H9 (cell line): ENCODE data around the gene PRKX. TPM values are rescaled to one million over a fixed set of nuclear protein-coding genes. Genes with fewer than 3 reads are reported as not detected.
"Not testable (repeated sequence)": the region's sequence is repeated elsewhere in the genome, so short reads cannot be mapped to it uniquely, and the experiment has no call there.

Experiments
- DNase-seq: peaks from one replicate; pipeline ENCODE4 v3.0.0-alpha.2; 2017
- H2AFZ ChIP-seq: one replicate; pipeline ENCODE4 v1.6.1; 2013; ENCODE audit warnings: mild to moderate bottlenecking, low read length, control low read depth, moderate library complexity
- H2AK5ac ChIP-seq: 2 replicates; pipeline ENCODE4 v1.6.1; 2013; ENCODE audit warnings: low read length, control low read depth, mixed read lengths; ENCODE audit not compliant: insufficient read length
- H2BK120ac ChIP-seq: one replicate; pipeline ENCODE4 v1.6.1; 2013; ENCODE audit warnings: low read depth, mild to moderate bottlenecking, low read length, control low read depth, inconsistent platforms; ENCODE audit not compliant: poor library complexity, severe bottlenecking
- H2BK12ac ChIP-seq: 2 replicates; pipeline ENCODE4 v1.6.1; 2013; ENCODE audit warnings: low read length, control low read depth, mixed read lengths, low read depth; ENCODE audit not compliant: insufficient read length
- H2BK15ac ChIP-seq: 2 replicates; pipeline ENCODE4 v1.6.1; 2013; ENCODE audit warnings: low read depth, low read length, control low read depth
- H2BK20ac ChIP-seq: one replicate; pipeline ENCODE4 v1.6.1; 2013; ENCODE audit warnings: low read depth, mild to moderate bottlenecking, low read length, control low read depth, inconsistent platforms; ENCODE audit not compliant: poor library complexity, severe bottlenecking
- H2BK5ac ChIP-seq: 2 replicates; pipeline ENCODE4 v1.6.1; 2013; ENCODE audit warnings: low read length, control low read depth, mixed read lengths; ENCODE audit not compliant: insufficient read length
- H3K14ac ChIP-seq: 2 replicates; pipeline ENCODE4 v1.6.1; 2013; ENCODE audit warnings: low read length, control low read depth; ENCODE audit not compliant: insufficient read depth
- H3K18ac ChIP-seq: 2 replicates; pipeline ENCODE4 v1.6.1; 2013; ENCODE audit warnings: low read depth, mild to moderate bottlenecking, mixed read lengths, low read length, control low read depth; ENCODE audit not compliant: insufficient read length
- H3K23ac ChIP-seq: 2 replicates; pipeline ENCODE4 v1.6.1; 2013; ENCODE audit warnings: low read length, control low read depth, mixed read lengths, low read depth; ENCODE audit not compliant: insufficient read length
- H3K23me2 ChIP-seq: 2 replicates; pipeline ENCODE4 v1.6.1; 2013; ENCODE audit warnings: low read depth, mild to moderate bottlenecking, mixed read lengths, low read length, control low read depth; ENCODE audit not compliant: insufficient read length, poor library complexity, severe bottlenecking
- H3K27ac ChIP-seq: 2 replicates; pipeline ENCODE4 v1.5.1; 2013; ENCODE audit warnings: low read length, control low read depth, mixed read lengths, low read depth; ENCODE audit not compliant: insufficient read length
- H3K27me3 ChIP-seq: 2 replicates; pipeline ENCODE4 v1.6.1; 2013; ENCODE audit warnings: low read length, control low read depth, inconsistent platforms; ENCODE audit not compliant: insufficient read depth
- H3K4ac ChIP-seq: 2 replicates; pipeline ENCODE4 v1.6.1; 2013; ENCODE audit warnings: low read depth, mild to moderate bottlenecking, control low read depth, inconsistent platforms, low read length, moderate library complexity
- H3K4me1 ChIP-seq: 2 replicates; pipeline ENCODE4 v1.6.1; 2013; ENCODE audit warnings: low read length, control low read depth, inconsistent platforms; ENCODE audit not compliant: insufficient read depth
- H3K4me2 ChIP-seq: 2 replicates; pipeline ENCODE4 v1.6.1; 2013; ENCODE audit warnings: low read length, control low read depth, mixed read lengths; ENCODE audit not compliant: insufficient read length, insufficient read depth
- H3K56ac ChIP-seq: 2 replicates; pipeline ENCODE4 v1.6.1; 2013; ENCODE audit warnings: low read depth, mild to moderate bottlenecking, mixed read lengths, low read length, control low read depth; ENCODE audit not compliant: insufficient read length
- H3K79me1 ChIP-seq: 2 replicates; pipeline ENCODE4 v1.6.1; 2013; ENCODE audit warnings: low read depth, mild to moderate bottlenecking, moderate library complexity, low read length, control low read depth, inconsistent platforms; ENCODE audit not compliant: insufficient read depth, poor library complexity, severe bottlenecking
- H3K79me2 ChIP-seq: 2 replicates; pipeline ENCODE4 v1.6.1; 2013; ENCODE audit warnings: low read length, control low read depth, inconsistent platforms; ENCODE audit not compliant: insufficient read depth
- H3K9ac ChIP-seq: 2 replicates; pipeline ENCODE4 v1.6.1; 2013; ENCODE audit warnings: low read length, control low read depth, mixed read lengths; ENCODE audit not compliant: insufficient read length; ENCODE audit errors: extremely low read depth
- H3K9me3 ChIP-seq: one replicate; pipeline ENCODE4 v1.6.1; 2013; ENCODE audit warnings: low read depth, low read length, inconsistent platforms; ENCODE audit not compliant: control insufficient read depth
- H3T11ph ChIP-seq: one replicate; pipeline ENCODE4 v1.6.1; 2013; ENCODE audit warnings: mild to moderate bottlenecking, low read length, control low read depth, inconsistent platforms
- H4K20me1 ChIP-seq: one replicate; pipeline ENCODE4 v1.6.1; 2013; ENCODE audit not compliant: control insufficient read depth, insufficient read length, insufficient read depth
- H4K5ac ChIP-seq: 2 replicates; pipeline ENCODE4 v1.6.1; 2013; ENCODE audit warnings: low read depth, mild to moderate bottlenecking, mixed read lengths, low read length, control low read depth; ENCODE audit not compliant: insufficient read length
- H4K8ac ChIP-seq: replicated peaks from 2 replicates; pipeline ENCODE4 v1.6.1; 2013; ENCODE audit warnings: low read length, control low read depth, mixed read lengths, low read depth; ENCODE audit not compliant: insufficient read length
- H4K91ac ChIP-seq: 2 replicates; pipeline ENCODE4 v1.6.1; 2013; ENCODE audit warnings: low read depth, mild to moderate bottlenecking, moderate library complexity, mixed read lengths, low read length, control low read depth; ENCODE audit not compliant: insufficient read length
- H3K27ac Mint-ChIP-seq, 3 experiments: 2 replicates in 2 of 3; 3 replicates in 1 of 3; pipeline ENCODE4 v1.8.0; 2020 to 2021; ENCODE audit warnings: mixed read lengths in 3 of 3, mild to moderate bottlenecking in 1 of 3, moderate library complexity in 1 of 3
- H3K27me3 Mint-ChIP-seq: 2 replicates; pipeline ENCODE4 v1.8.0; 2021; ENCODE audit warnings: low read depth, mild to moderate bottlenecking, moderate library complexity, mixed read lengths
- H3K36me3 Mint-ChIP-seq, 3 experiments: 2 replicates in 2 of 3; 3 replicates in 1 of 3; pipeline ENCODE4 v1.8.0; 2020 to 2021; ENCODE audit warnings: low read depth in 3 of 3, mixed read lengths in 3 of 3; ENCODE audit not compliant: insufficient read depth in 1 of 3
- H3K4me1 Mint-ChIP-seq, 2 experiments: 2 replicates each; pipeline ENCODE4 v1.8.0; 2020; ENCODE audit warnings: mixed read lengths in 2 of 2
- H3K4me3 Mint-ChIP-seq, 2 experiments: 2 replicates in 1 of 2; 3 replicates in 1 of 2; pipeline ENCODE4 v1.8.0; 2020 to 2021; ENCODE audit warnings: mild to moderate bottlenecking in 2 of 2, mixed read lengths in 2 of 2, moderate library complexity in 1 of 2
- H3K9me3 Mint-ChIP-seq, 2 experiments: 2 replicates in 1 of 2; 3 replicates in 1 of 2; pipeline ENCODE4 v1.8.0; 2020; ENCODE audit warnings: mild to moderate bottlenecking in 2 of 2, mixed read lengths in 2 of 2, moderate library complexity in 1 of 2
- CTCF ChIP-seq: fragments of 200-600 bp; sonication (generic); conservative IDR thresholded peaks from 3 replicates; pipeline ENCODE4 v1.8.0; 2021; ENCODE audit warnings: antibody characterized with exemption, mild to moderate bottlenecking
- WGBS: extraction: QIAGEN DNeasy Blood & Tissue Kit; methylation state at CpG from one replicate; pipeline ENCODE4 v1.1.7; 2013; ENCODE audit warnings: missing lambda C conversion rate, low lambda C conversion rate, mixed read lengths; ENCODE audit not compliant: insufficient read length; ENCODE audit errors: extremely low coverage; 5-methylcytosine and 5-hydroxymethylcytosine counted together
- total RNA-seq: library from RNA; stranded (reverse); gene quantifications from 2 replicates; pipeline ENCODE4 v1.2.1, GENCODE V29; 2021

The PRKX gene
- total RNA-seq, 1 experiment from 2014 or later: 108 TPM

DNA sequence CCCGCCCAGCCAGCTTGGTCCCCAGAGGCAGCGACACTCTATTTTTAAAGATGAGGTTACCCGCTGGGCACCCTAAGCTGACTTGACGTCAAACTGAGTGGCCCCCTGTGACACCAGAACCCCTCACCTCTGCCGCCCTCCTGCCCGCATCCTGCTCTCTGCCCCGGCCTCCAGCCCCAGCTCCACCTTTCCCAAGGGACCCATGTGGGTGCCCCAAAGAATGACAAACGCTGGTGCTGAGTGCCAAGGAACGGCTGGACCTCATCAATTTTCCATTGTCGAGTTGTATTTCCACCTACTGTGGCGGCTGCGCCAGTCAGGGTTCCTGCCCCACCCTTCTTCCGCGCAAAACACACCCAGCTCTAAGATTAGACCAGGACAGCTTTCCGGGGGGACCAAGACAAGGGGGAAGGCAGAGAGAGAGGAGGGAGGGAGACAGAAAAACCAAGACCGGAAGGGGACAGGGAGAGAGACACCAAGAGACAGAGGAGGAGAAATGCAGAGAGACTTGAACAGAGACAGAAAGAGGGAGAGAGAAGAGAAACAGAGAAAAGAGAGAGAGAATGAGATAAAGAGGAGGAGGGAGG, 2.0 kb downstream of the PRKX start:
- Mint-ChIP-seq H3K9me3 (peaks cover 0 to 2% of the 10 kb centered on the region in 2 experiments; a peak in 1 of 5 replicates), H3K27me3 (no peaks in the 10 kb centered on the region; the same call in 1 of the 2 replicates), H3K4me3 (peak overlapping the region; percentile 83 to 92), H3K27ac (no peak overlapping the region), H3K4me1 (peaks cover 41 to 50% of the 10 kb centered on the region in 2 experiments), H3K36me3 (peaks cover 18 to 22% (median 18%) of the 10 kb centered on the region in 3 experiments)
- H3K9ac ChIP-seq: peak overlapping the region; percentile 34
- no peak overlapping the region for H3T11ph ChIP-seq
- TF ChIP-seq CTCF: no peak
- H3K4me1 ChIP-seq: no peaks in the 10 kb centered on the region
- H3K56ac ChIP-seq: no peak overlapping the region
- H3K23ac ChIP-seq: no peak overlapping the region
- no peak overlapping the region for H4K8ac ChIP-seq
- H4K5ac ChIP-seq: no peak overlapping the region
- no peak for DNase-seq
- H4K20me1 ChIP-seq: no peaks in the 10 kb centered on the region
- no CpG with 5 or more reads among the region's 16 CpGs for WGBS
- no peak overlapping the region for H3K27ac ChIP-seq
- H4K91ac ChIP-seq: no peak overlapping the region
- peaks cover 26% of the 10 kb centered on the region; the same call in 1 of the 2 replicates for H3K79me2 ChIP-seq
- H3K14ac ChIP-seq: no peak overlapping the region
- H2AFZ ChIP-seq: no peak overlapping the region
- no peak overlapping the region for H3K18ac ChIP-seq
- no peak overlapping the region for H2BK120ac ChIP-seq
- H3K23me2 ChIP-seq: peaks cover 25% of the 10 kb centered on the region
- no peak overlapping the region for H2BK12ac ChIP-seq
- H2BK20ac ChIP-seq: no peak overlapping the region
- no peak overlapping the region for H2BK15ac ChIP-seq
- no peak overlapping the region for H2AK5ac ChIP-seq
- no peak overlapping the region for H2BK5ac ChIP-seq
- H3K4me2 ChIP-seq: peak overlapping the region; percentile 76
- H3K27me3 ChIP-seq: no peaks in the 10 kb centered on the region
- no peaks in the 10 kb centered on the region for H3K79me1 ChIP-seq
- no peak overlapping the region for H3K4ac ChIP-seq
- no peaks in the 10 kb centered on the region for H3K9me3 ChIP-seq

- not testable (repeated sequence) for H2AK5ac ChIP-seq, H3K9me3 ChIP-seq, DNase-seq, H2BK120ac ChIP-seq, H3K23ac ChIP-seq, H3K4ac ChIP-seq, H4K5ac ChIP-seq, H3K9ac ChIP-seq, H3K9me3 Mint-ChIP-seq, H3K14ac ChIP-seq, H2AFZ ChIP-seq, H3K56ac ChIP-seq, H3K27me3 ChIP-seq, H3K27me3 Mint-ChIP-seq, H2BK15ac ChIP-seq, H3K4me3 Mint-ChIP-seq, H3K27ac ChIP-seq, H3K18ac ChIP-seq, H3K4me2 ChIP-seq, H4K8ac ChIP-seq, H3T11ph ChIP-seq, H3K79me1 ChIP-seq, H2BK5ac ChIP-seq, H2BK20ac ChIP-seq, H4K91ac ChIP-seq, H4K20me1 ChIP-seq, H2BK12ac ChIP-seq, H3K4me1 ChIP-seq
- peaks cover 47 to 54% of the 10 kb centered on the region in 2 experiments for H3K4me1 Mint-ChIP-seq
- H3K27ac Mint-ChIP-seq: 0 out of 7 replicates have a peak overlapping the region, but pooled peaks of 1 of the 3 experiments have one; percentile 56
- no CpG with 5 or more reads among the region's 8 CpGs for WGBS
- peaks cover 28% of the 10 kb centered on the region; the same call in 1 of the 2 replicates for H3K79me2 ChIP-seq
- peaks cover 11% of the 10 kb centered on the region for H3K23me2 ChIP-seq
- H3K36me3 Mint-ChIP-seq: peaks cover 27 to 47% (median 40%) of the 10 kb centered on the region in 3 experiments
Measured at GRCh38 chrX:3707673-3708274, 5.7 kb downstream of the PRKX start.
